ENCODE measurements around the gene SLC36A1.
A peak's percentile ranks its signal among the peaks of the same experiment; 100 is the strongest.
"Not testable (repeated sequence)": the region's sequence is repeated elsewhere in the genome, so short reads cannot be mapped to it uniquely, and the experiment has no call there.

Gene SLC36A1

GRCh38 chr5:151447174-151448037 lies at the start of gene SLC36A1:
Gene SLC36A1, plus strand, starts transcription at chr5:151447603. Its CDS starts 11,190 bp downstream, at chr5:151458793.
- no peaks in the 10 kb centered on the region for H3K9me3 ChIP-seq (ENCODE audit: control insufficient read depth in 1 of 2, low read length in 2 of 2)
- H3K4me3 ChIP-seq (ENCODE audit: low read depth in 1 of 2, low read length in 2 of 2) = peak within 1 kb of the TSS; percentile 80 to 98
- H3K27ac ChIP-seq (ENCODE audit: low read length) = peak within 1 kb of the TSS; percentile 75
- no peaks in the 10 kb centered on the region for H3K27me3 ChIP-seq (ENCODE audit: low read depth, low read length)
- no peaks in the 10 kb centered on the region for H3K36me3 ChIP-seq (ENCODE audit: control insufficient read depth in 1 of 2, insufficient read depth in 2 of 2, low read length in 2 of 2)
- H3K4me1 ChIP-seq (ENCODE audit: control insufficient read depth in 1 of 2, insufficient read depth in 2 of 2, low read length in 2 of 2) = peaks cover 8 to 9% of the 10 kb centered on the region in 2 donors

DNA sequence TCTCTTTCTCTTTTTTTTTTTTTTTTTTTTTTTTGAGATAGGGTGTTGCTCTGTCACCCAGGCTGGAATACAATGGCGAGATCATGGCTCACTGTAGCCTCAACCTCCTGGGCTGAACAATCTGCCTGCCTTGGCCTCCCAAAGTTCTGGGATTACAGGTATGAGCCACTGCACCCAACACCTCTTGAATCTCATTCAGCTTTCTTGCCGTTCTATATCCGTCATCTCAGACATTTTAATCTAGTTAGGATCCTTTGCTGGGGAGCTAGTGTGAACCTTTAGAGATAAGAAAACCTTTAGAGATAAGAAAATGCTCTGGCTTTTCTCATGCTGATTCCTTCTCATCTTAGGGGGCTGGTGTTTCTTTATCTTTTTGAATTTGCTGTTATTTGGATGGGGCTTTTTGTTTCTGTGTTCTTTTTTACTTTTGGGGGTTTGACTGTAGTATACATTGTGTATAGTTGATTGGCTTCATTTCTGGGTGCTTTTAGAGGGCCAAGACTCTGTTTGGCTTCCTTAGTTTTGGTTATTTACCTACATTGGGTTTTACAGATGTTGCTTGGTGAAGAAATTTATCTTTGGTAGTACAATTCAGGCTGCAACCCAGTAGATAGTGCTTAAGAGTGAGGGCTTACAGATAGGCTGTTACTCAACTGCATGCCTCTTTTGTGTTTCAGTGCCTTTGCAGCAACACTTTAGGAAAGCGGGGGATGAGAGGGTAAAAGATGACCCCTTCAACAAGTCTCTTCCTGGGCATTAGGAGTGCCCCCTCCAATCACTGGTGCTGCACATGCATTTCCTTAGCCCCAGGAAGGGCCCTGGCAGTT lies 41.9 kb upstream of the SLC36A1 start:
- no peak overlapping the region for H3K27ac ChIP-seq (ENCODE audit: low read length)
- H3K4me1 ChIP-seq (ENCODE audit: control insufficient read depth in 1 of 2, insufficient read depth in 2 of 2, low read length in 2 of 2) = no peaks in the 10 kb centered on the region
- no peaks in the 10 kb centered on the region for H3K36me3 ChIP-seq (ENCODE audit: control insufficient read depth in 1 of 2, insufficient read depth in 2 of 2, low read length in 2 of 2)
- no peaks in the 10 kb centered on the region for H3K27me3 ChIP-seq (ENCODE audit: low read depth, low read length)
- peaks cover 0 to 4% of the 10 kb centered on the region in 2 donors for H3K9me3 ChIP-seq (ENCODE audit: control insufficient read depth in 1 of 2, low read length in 2 of 2)
- no peak overlapping the region for H3K4me3 ChIP-seq (ENCODE audit: low read depth in 1 of 2, low read length in 2 of 2)

GRCh38 chr5:151406322-151406947 lies 41.0 kb upstream of the SLC36A1 start:
- no peaks in the 10 kb centered on the region for H3K27me3 ChIP-seq (ENCODE audit: low read depth, low read length)
- peaks cover 0 to under 1% of the 10 kb centered on the region in 2 donors for H3K9me3 ChIP-seq (ENCODE audit: control insufficient read depth in 1 of 2, low read length in 2 of 2)
- no peak overlapping the region for H3K27ac ChIP-seq (ENCODE audit: low read length)
- no peaks in the 10 kb centered on the region for H3K4me1 ChIP-seq (ENCODE audit: control insufficient read depth in 1 of 2, insufficient read depth in 2 of 2, low read length in 2 of 2)
- H3K36me3 ChIP-seq (ENCODE audit: control insufficient read depth in 1 of 2, insufficient read depth in 2 of 2, low read length in 2 of 2) = no peaks in the 10 kb centered on the region
- no peak overlapping the region for H3K4me3 ChIP-seq (ENCODE audit: low read depth in 1 of 2, low read length in 2 of 2)

DNA sequence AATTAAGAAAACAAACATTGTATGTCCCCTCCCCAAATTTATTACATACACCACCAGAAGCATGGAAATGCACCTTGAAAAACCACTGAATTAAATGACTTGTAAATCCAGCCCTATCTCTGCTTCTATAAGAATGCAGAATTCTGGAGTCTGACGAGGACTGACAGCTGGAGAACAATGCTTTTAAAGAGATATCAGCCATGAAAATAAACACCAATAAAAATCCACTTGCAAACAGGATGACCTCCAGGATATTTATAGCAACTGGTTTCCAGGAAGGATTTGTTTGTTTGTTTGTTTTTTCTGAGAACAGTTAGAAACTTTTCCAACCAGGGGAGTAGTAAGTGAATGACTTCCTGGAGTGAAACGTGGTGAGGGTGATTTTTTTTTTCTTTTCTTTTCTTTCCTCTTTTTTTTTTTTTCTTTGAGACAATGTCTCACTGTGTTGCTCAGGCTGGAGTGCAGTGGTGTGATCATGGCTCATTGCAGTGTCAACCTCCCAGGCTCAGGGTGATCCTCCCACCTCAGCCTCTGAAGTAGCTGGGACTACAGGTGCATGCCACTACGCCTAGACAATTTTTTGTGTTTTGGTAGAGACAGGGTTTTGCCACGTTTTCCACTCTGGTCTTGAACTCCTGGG lies 38.7 kb upstream of the SLC36A1 start:
- no peaks in the 10 kb centered on the region for H3K27me3 ChIP-seq (ENCODE audit: low read depth, low read length)
- H3K4me1 ChIP-seq (ENCODE audit: control insufficient read depth in 1 of 2, insufficient read depth in 2 of 2, low read length in 2 of 2) = no peaks in the 10 kb centered on the region
- H3K9me3 ChIP-seq (ENCODE audit: control insufficient read depth in 1 of 2, low read length in 2 of 2) = no peaks in the 10 kb centered on the region
- no peaks in the 10 kb centered on the region for H3K36me3 ChIP-seq (ENCODE audit: control insufficient read depth in 1 of 2, insufficient read depth in 2 of 2, low read length in 2 of 2)
- no peak overlapping the region for H3K4me3 ChIP-seq (ENCODE audit: low read depth in 1 of 2, low read length in 2 of 2)
- no peak overlapping the region for H3K27ac ChIP-seq (ENCODE audit: low read length)

DNA sequence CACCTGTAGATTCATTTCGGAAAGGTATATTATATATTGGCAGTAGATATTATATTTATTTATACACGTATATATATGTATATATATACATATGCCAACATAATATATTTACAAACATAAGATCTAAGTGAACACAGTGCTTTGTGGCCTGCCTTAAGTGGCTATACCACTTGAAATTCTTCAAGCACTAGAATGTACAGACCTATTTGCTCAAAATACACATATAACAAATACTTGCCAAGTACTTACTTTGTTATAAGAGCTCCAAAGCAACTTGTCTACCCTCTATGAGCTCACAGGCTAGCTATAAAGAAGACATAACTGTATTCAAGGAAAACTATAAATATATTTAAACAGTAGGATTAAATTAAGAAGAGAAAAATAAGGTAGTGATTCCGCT lies 33.6 kb upstream of the SLC36A1 start:
- Histone ChIP-seq H3K4me1 (ENCODE audit: control insufficient read depth in 1 of 2, insufficient read depth in 2 of 2, low read length in 2 of 2) (no peaks in the 10 kb centered on the region), H3K9me3 (ENCODE audit: control insufficient read depth in 1 of 2, low read length in 2 of 2) (peaks cover 0 to 9% of the 10 kb centered on the region in 2 donors), H3K4me3 (ENCODE audit: low read depth in 1 of 2, low read length in 2 of 2) (no peak overlapping the region), H3K36me3 (ENCODE audit: control insufficient read depth in 1 of 2, insufficient read depth in 2 of 2, low read length in 2 of 2) (no peaks in the 10 kb centered on the region), H3K27me3 (ENCODE audit: low read depth, low read length) (no peaks in the 10 kb centered on the region), H3K27ac (ENCODE audit: low read length) (no peak overlapping the region)

GRCh38 chr5:151414536-151414935 lies 32.9 kb upstream of the SLC36A1 start:
- Histone ChIP-seq H3K9me3 (ENCODE audit: control insufficient read depth in 1 of 2, low read length in 2 of 2) (peaks cover 0 to 9% of the 10 kb centered on the region in 2 donors), H3K4me3 (ENCODE audit: low read depth in 1 of 2, low read length in 2 of 2) (no peak overlapping the region), H3K27me3 (ENCODE audit: low read depth, low read length) (no peaks in the 10 kb centered on the region), H3K27ac (ENCODE audit: low read length) (no peak overlapping the region), H3K4me1 (ENCODE audit: control insufficient read depth in 1 of 2, insufficient read depth in 2 of 2, low read length in 2 of 2) (no peaks in the 10 kb centered on the region), H3K36me3 (ENCODE audit: control insufficient read depth in 1 of 2, insufficient read depth in 2 of 2, low read length in 2 of 2) (no peaks in the 10 kb centered on the region)

DNA sequence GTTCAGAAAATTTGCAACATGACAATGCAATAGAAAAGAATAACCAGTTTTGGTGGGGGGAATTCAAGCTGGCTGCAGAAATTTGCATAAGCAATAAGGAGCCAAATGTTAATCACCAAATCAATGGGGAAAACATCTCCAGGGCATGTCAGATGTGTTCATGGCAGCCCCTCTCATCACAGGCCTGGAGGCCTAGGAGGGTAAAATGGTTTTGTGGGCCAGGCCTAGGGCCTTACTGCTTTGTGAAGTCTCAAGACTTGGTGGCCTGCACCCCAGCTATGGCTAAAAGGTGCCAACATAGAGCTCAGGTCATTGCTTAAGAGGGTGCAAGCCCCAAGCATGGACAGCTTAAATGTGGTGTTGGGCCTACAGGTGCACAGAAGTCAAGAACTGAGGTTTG lies 29.7 kb upstream of the SLC36A1 start:
- no peaks in the 10 kb centered on the region for H3K4me1 ChIP-seq (ENCODE audit: control insufficient read depth in 1 of 2, insufficient read depth in 2 of 2, low read length in 2 of 2)
- H3K27ac ChIP-seq (ENCODE audit: low read length) = no peak overlapping the region
- peaks cover 0 to 9% of the 10 kb centered on the region in 2 donors for H3K9me3 ChIP-seq (ENCODE audit: control insufficient read depth in 1 of 2, low read length in 2 of 2)
- H3K27me3 ChIP-seq (ENCODE audit: low read depth, low read length) = no peaks in the 10 kb centered on the region
- no peaks in the 10 kb centered on the region for H3K36me3 ChIP-seq (ENCODE audit: control insufficient read depth in 1 of 2, insufficient read depth in 2 of 2, low read length in 2 of 2)
- no peak overlapping the region for H3K4me3 ChIP-seq (ENCODE audit: low read depth in 1 of 2, low read length in 2 of 2)

GRCh38 chr5:151420127-151420526 lies 27.3 kb upstream of the SLC36A1 start:
- Histone ChIP-seq H3K27me3 (ENCODE audit: low read depth, low read length) (no peaks in the 10 kb centered on the region), H3K27ac (ENCODE audit: low read length) (no peak overlapping the region), H3K9me3 (ENCODE audit: control insufficient read depth in 1 of 2, low read length in 2 of 2) (peaks cover 0 to 9% of the 10 kb centered on the region in 2 donors), H3K4me3 (ENCODE audit: low read depth in 1 of 2, low read length in 2 of 2) (no peak overlapping the region), H3K4me1 (ENCODE audit: control insufficient read depth in 1 of 2, insufficient read depth in 2 of 2, low read length in 2 of 2) (no peaks in the 10 kb centered on the region), H3K36me3 (ENCODE audit: control insufficient read depth in 1 of 2, insufficient read depth in 2 of 2, low read length in 2 of 2) (no peaks in the 10 kb centered on the region)

- no peak overlapping the region for H3K27ac ChIP-seq (ENCODE audit: low read length)
- H3K36me3 ChIP-seq (ENCODE audit: control insufficient read depth in 1 of 2, insufficient read depth in 2 of 2, low read length in 2 of 2) = no peaks in the 10 kb centered on the region
- H3K27me3 ChIP-seq (ENCODE audit: low read depth, low read length) = no peaks in the 10 kb centered on the region
- H3K4me3 ChIP-seq (ENCODE audit: low read depth in 1 of 2, low read length in 2 of 2) = no peak overlapping the region
- H3K9me3 ChIP-seq (ENCODE audit: control insufficient read depth in 1 of 2, low read length in 2 of 2) = no peaks in the 10 kb centered on the region
- H3K4me1 ChIP-seq (ENCODE audit: control insufficient read depth in 1 of 2, insufficient read depth in 2 of 2, low read length in 2 of 2) = no peaks in the 10 kb centered on the region
These were observed 22.4 kb upstream of the SLC36A1 start for GRCh38 chr5:151424892-151425523.

GRCh38 chr5:151426347-151426746 lies 21.1 kb upstream of the SLC36A1 start:
- H3K4me1 ChIP-seq (ENCODE audit: control insufficient read depth in 1 of 2, insufficient read depth in 2 of 2, low read length in 2 of 2); H3K4me3 ChIP-seq (ENCODE audit: low read depth in 1 of 2, low read length in 2 of 2); H3K36me3 ChIP-seq (ENCODE audit: control insufficient read depth in 1 of 2, insufficient read depth in 2 of 2, low read length in 2 of 2); H3K9me3 ChIP-seq (ENCODE audit: control insufficient read depth in 1 of 2, low read length in 2 of 2); H3K27me3 ChIP-seq (ENCODE audit: low read depth, low read length); H3K27ac ChIP-seq (ENCODE audit: low read length): not testable (repeated sequence)

Measured in muscle layer of duodenum (tissue), 2 donors.